Fibroblast of villous mesenchyme (primary cell): ENCODE measurements around the gene EPC1. TPM values are rescaled to one million over a fixed set of nuclear protein-coding genes. Genes with fewer than 3 reads are reported as not detected.
A peak's percentile ranks its signal among the peaks of the same experiment; 100 is the strongest.
"Not testable (repeated sequence)": the region's sequence is repeated elsewhere in the genome, so short reads cannot be mapped to it uniquely, and the experiment has no call there.

Source experiments
- DNase-seq: peaks from one replicate; pipeline ENCODE4 v3.0.0-alpha.2; 2010; ENCODE audit warnings: low read depth
- H3K4me3 ChIP-seq: 2 replicates; pipeline ENCODE4 v1.5.1; 2011; ENCODE audit warnings: low read depth, mild to moderate bottlenecking, low read length
- total RNA-seq: library from RNA; depleted of rRNA; stranded (reverse); fragments of >200 nt; gene quantifications from 2 replicates; pipeline ENCODE4 v1.2.3, GENCODE V29; 2012
- TF ChIP-seq, protein P1 (sequence below): IDR thresholded peaks from 2 replicates; pipeline ENCODE4 v1.5.1; 2012; ENCODE audit warnings: low read depth, mild to moderate bottlenecking, low read length; ENCODE audit not compliant: insufficient read depth

The EPC1 gene
- total RNA-seq, 1 donor = 19.4 TPM

DNA sequence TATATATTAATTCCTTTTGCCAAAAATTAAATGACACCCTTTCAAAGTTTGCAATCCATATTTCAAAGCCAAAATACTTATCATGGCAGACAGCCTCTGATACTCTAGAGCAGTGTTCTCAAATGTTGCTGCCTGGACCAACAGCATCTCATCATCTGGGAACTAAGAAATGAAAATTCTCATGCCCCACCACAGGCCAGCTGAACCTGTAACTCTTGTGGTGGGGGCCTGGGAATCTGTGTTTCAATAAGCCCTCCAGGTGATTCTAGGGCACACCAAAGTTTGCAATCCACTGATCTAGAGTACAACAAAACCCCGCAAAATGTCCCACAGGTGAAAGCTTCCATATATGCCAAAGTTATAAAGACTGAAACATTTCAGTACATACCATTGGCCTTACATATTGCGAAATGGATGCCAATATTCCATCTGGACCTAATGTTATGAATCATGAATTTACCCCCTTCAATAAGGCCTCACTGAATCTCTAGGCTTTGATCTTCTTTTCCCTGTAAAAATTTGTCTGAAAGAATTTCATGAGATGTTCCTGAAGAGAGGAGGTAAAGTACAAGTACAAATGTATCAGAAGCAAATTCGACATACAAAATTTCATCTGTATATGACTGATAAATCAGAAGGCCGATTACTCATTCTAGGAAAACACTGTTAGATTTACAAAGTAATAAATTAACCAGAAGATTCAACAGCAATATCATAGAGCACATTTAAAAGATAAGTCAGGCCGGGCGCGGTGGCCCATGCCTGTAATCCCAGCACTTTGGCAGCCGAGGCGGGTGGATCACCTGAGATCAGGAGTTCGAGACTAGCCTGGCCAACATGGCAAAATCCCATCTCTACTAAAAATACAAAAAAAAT, 25.3 kb upstream of the EPC1 start:
- DNase-seq = no peak
- TF ChIP-seq, protein P1, sequence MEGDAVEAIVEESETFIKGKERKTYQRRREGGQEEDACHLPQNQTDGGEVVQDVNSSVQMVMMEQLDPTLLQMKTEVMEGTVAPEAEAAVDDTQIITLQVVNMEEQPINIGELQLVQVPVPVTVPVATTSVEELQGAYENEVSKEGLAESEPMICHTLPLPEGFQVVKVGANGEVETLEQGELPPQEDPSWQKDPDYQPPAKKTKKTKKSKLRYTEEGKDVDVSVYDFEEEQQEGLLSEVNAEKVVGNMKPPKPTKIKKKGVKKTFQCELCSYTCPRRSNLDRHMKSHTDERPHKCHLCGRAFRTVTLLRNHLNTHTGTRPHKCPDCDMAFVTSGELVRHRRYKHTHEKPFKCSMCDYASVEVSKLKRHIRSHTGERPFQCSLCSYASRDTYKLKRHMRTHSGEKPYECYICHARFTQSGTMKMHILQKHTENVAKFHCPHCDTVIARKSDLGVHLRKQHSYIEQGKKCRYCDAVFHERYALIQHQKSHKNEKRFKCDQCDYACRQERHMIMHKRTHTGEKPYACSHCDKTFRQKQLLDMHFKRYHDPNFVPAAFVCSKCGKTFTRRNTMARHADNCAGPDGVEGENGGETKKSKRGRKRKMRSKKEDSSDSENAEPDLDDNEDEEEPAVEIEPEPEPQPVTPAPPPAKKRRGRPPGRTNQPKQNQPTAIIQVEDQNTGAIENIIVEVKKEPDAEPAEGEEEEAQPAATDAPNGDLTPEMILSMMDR = no peak
- H3K4me3 ChIP-seq = no peak overlapping the region

DNA sequence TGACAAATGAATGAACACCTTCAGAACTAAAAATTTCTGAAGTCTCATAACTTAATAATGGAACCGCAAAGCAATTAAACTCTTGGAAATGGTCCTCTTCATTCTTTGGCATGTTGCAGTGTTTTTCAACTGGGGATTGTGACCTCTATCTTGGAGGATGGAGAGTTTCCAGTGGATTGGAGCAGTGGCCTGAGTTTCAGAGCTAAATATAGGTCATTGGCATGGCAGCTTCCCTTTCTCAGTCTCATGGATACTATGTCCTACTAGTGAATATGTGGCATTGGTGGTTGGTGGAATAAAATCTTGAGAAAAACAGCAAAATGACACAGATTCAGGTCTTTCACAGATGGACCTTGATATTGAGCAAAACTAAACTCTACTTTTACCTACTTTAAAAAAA, 24.1 kb upstream of the EPC1 start:
- TF ChIP-seq, protein P1 = no peak
- no peak for DNase-seq
- H3K4me3 ChIP-seq = no peak overlapping the region

DNA sequence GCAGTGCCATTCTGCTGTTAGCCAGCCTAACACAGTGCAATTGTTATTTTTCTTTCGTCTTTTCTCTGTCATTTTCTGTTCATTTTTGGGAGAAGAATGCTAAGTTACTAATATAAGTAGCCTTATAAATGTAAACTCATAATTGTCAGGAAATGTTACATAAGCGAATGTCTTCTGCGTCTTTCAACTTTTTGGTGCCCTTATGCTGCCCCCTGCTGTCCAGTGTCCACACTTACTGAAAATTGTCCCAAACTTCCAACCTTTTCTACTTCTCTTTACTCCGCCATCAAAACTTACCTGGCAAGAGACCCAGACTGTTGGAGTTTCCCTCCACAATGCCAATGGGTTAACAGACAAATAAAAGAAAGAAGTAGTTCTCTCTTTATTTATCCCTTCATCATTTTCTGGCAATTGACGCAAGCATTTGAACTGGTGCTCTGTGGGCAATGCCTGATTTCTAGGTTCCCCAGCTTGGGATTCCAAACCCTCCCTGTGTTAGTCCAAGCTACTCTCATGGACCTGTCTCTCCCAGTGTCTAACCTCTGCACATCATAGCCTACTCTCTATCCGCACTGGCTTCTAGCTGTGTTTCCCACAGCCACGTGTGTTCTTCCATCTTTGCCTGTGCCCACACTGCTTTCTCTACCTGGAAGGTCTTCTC, 21.0 kb upstream of the EPC1 start:
- TF ChIP-seq, protein P1 = peak; percentile 64
- H3K4me3 ChIP-seq = no peak overlapping the region
- DNase-seq = peak; percentile 80

DNA sequence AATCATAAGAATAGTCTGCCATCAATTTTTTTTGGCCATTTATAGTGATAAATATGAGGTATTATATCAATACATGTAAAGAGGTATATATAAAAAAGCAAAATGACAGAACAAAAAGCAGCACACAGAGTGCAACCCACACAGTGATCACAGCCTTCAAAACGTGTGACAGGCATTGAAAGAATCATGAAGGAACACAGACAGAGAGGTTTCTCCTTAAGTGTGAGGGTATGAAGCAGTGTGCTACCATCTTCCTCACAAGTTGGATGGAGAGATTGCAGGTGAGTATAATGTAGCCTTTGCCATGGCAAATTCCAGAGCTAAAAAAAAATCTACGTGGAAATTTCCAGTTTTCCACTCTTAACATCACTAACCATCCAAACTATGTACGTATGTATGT, 19.6 kb upstream of the EPC1 start:
- TF ChIP-seq, protein P1 = no peak
- H3K4me3 ChIP-seq = no peak overlapping the region
- no peak for DNase-seq

DNA sequence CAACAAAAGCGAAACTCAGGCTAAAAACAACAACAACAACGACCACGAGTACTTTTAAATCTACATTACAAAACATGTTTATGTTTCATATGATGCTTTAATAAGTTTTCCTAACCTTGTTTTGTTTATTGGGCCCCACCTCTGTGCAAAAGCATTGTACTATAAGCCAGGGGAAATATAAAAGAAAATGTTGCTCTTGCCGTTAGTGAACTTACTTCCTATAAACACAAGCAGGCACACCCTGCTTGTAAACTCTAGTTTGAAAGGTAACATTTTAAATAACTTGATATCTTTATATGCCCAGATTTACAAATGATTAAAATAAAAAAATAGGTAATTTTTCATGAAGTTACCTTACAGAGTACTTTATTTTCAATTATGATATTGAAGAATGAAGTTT, 19.2 kb upstream of the EPC1 start:
- no peak overlapping the region for H3K4me3 ChIP-seq
- TF ChIP-seq, protein P1 = no peak
- DNase-seq = no peak

DNA sequence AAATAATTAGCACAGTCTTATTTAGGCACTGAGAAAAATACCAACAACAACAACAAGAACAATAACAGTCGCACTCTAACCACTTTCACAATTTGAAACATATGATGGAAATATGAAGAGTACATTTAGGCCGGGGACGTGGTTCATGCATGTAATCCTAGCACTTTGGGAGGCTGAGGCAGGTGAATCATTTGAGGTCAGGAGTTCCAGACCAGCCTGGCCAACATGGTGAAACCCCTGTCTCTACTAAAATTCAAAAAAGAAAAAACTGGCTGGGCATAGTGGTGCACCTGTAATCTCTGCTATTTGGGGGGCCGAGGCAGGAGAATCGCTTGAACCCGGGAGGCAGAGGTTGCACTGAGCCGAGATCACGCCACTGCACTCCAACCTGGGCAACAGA, 18.4 kb upstream of the EPC1 start:
- DNase-seq, H3K4me3 ChIP-seq: not testable (repeated sequence)

DNA sequence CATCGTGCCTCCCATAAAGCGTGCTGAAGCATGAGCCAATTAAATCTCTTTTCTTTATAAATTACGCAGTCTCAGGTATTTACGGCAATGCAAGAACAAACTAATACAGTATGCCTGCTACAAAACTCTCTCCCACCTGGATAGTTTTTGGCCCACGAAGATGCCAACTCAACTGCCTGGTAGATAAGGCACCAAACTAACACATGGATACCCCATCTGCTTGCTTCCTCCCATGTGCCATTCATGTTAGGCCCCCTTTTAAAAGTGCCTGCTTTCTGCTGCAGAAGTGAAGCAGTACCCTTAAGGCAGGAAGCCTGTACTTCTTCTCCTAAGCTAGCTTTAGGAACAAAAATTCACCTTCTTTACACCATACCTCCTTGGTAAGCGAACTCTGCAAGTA, 15.6 kb upstream of the EPC1 start:
- DNase-seq = no peak
- TF ChIP-seq, protein P1 = no peak
- H3K4me3 ChIP-seq = no peak overlapping the region
